Measurements from ENCODE around the gene SLC25A24.
"Not testable (repeated sequence)": the region's sequence is repeated elsewhere in the genome, so short reads cannot be mapped to it uniquely, and the experiment has no call there.

The SLC25A24 gene

GRCh38 chr1:108179018-108179417 lies 21.1 kb downstream of the SLC25A24 start:
- no peaks in the 10 kb centered on the region for H3K27me3 ChIP-seq (ENCODE audit: insufficient read depth, low read length)
- H3K9me3 ChIP-seq (ENCODE audit: low read length): no peaks in the 10 kb centered on the region
- H3K27ac ChIP-seq (ENCODE audit: low read depth, low read length, poor library complexity, severe bottlenecking): no peak overlapping the region
- no peak overlapping the region for H2AFZ ChIP-seq (ENCODE audit: low read length)
- no peaks in the 10 kb centered on the region for H3K36me3 ChIP-seq (ENCODE audit: insufficient read depth, low read length)
- H3K9me2 ChIP-seq (ENCODE audit: low read depth, low read length): no peaks in the 10 kb centered on the region
- H3K9ac ChIP-seq (ENCODE audit: low read length): no peak overlapping the region
- TF ChIP-seq EZH2 (IDR thresholded peaks at IDR 0.05; ENCODE audit: borderline replicate concordance, low read length) (no peak), CTCF (IDR thresholded peaks at IDR 0.05; ENCODE audit: low read length) (no peak)
- H3K4me1 ChIP-seq (ENCODE audit: insufficient read depth, low read length, severe bottlenecking): no peaks in the 10 kb centered on the region
- no peaks in the 10 kb centered on the region for H3K79me2 ChIP-seq (ENCODE audit: insufficient read depth, low read length)
- H3K4me3 ChIP-seq (ENCODE audit: low read depth, low read length, poor library complexity, severe bottlenecking): no peak overlapping the region
- H3K4me2 ChIP-seq (ENCODE audit: low read length): no peak overlapping the region
- H3F3A ChIP-seq (ENCODE audit: insufficient read depth, low read length): no peaks in the 10 kb centered on the region
- no peaks in the 10 kb centered on the region for H4K20me1 ChIP-seq (ENCODE audit: insufficient read depth, low read length)

DNA sequence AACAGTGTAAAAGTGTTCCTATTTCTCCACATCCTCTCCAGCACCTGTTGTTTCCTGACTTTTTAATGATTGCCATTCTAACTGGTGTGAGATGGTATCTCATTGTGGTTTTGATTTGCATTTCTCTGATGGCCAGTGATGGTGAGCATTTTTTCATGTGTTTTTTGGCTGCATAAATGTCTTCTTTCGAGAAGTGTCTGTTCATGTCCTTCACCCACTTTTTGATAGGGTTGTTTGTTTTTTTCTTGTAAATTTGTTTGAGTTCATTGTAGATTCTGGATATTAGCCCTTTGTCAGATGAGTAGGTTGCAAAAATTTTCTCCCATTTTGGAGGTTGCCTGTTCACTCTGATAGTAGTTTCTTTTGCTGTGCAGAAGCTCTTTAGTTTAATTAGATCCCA lies 37.7 kb downstream of the SLC25A24 start:
- H3K4me3 ChIP-seq (ENCODE audit: low read depth, low read length, poor library complexity, severe bottlenecking); H3K36me3 ChIP-seq (ENCODE audit: insufficient read depth, low read length); H4K20me1 ChIP-seq (ENCODE audit: insufficient read depth, low read length); H3K9me3 ChIP-seq (ENCODE audit: low read length); H3K9ac ChIP-seq (ENCODE audit: low read length); H3K27ac ChIP-seq (ENCODE audit: low read depth, low read length, poor library complexity, severe bottlenecking); H3K4me2 ChIP-seq (ENCODE audit: low read length); H3K79me2 ChIP-seq (ENCODE audit: insufficient read depth, low read length); H3K4me1 ChIP-seq (ENCODE audit: insufficient read depth, low read length, severe bottlenecking); H3F3A ChIP-seq (ENCODE audit: insufficient read depth, low read length); H3K27me3 ChIP-seq (ENCODE audit: insufficient read depth, low read length); H2AFZ ChIP-seq (ENCODE audit: low read length); H3K9me2 ChIP-seq (ENCODE audit: low read depth, low read length): not testable (repeated sequence)

- H3K4me1 ChIP-seq (ENCODE audit: insufficient read depth, low read length, severe bottlenecking); H3K36me3 ChIP-seq (ENCODE audit: insufficient read depth, low read length); H3K27ac ChIP-seq (ENCODE audit: low read depth, low read length, poor library complexity, severe bottlenecking); H3K9ac ChIP-seq (ENCODE audit: low read length); H3K27me3 ChIP-seq (ENCODE audit: insufficient read depth, low read length); H2AFZ ChIP-seq (ENCODE audit: low read length); H3K4me2 ChIP-seq (ENCODE audit: low read length); H3K4me3 ChIP-seq (ENCODE audit: low read depth, low read length, poor library complexity, severe bottlenecking); H3K79me2 ChIP-seq (ENCODE audit: insufficient read depth, low read length); H4K20me1 ChIP-seq (ENCODE audit: insufficient read depth, low read length); H3K9me3 ChIP-seq (ENCODE audit: low read length); H3K9me2 ChIP-seq (ENCODE audit: low read depth, low read length); H3F3A ChIP-seq (ENCODE audit: insufficient read depth, low read length): not testable (repeated sequence)
Measured at GRCh38 chr1:108159951-108160350, 40.2 kb downstream of the SLC25A24 start.

GRCh38 chr1:108158893-108159453 lies 41.2 kb downstream of the SLC25A24 start:
- Histone ChIP-seq H3K9me3 (ENCODE audit: low read length) (no peaks in the 10 kb centered on the region), H3K36me3 (ENCODE audit: insufficient read depth, low read length) (no peaks in the 10 kb centered on the region), H3K27me3 (ENCODE audit: insufficient read depth, low read length) (no peaks in the 10 kb centered on the region), H3K4me1 (ENCODE audit: insufficient read depth, low read length, severe bottlenecking) (no peaks in the 10 kb centered on the region), H3F3A (ENCODE audit: insufficient read depth, low read length) (no peaks in the 10 kb centered on the region), H3K9me2 (ENCODE audit: low read depth, low read length) (no peaks in the 10 kb centered on the region), H3K9ac (ENCODE audit: low read length) (no peak overlapping the region), H3K79me2 (ENCODE audit: insufficient read depth, low read length) (no peaks in the 10 kb centered on the region), H2AFZ (ENCODE audit: low read length) (no peak overlapping the region), H4K20me1 (ENCODE audit: insufficient read depth, low read length) (no peaks in the 10 kb centered on the region), H3K4me3 (ENCODE audit: low read depth, low read length, poor library complexity, severe bottlenecking) (no peak overlapping the region), H3K27ac (ENCODE audit: low read depth, low read length, poor library complexity, severe bottlenecking) (no peak overlapping the region), H3K4me2 (ENCODE audit: low read length) (no peak overlapping the region)
- no peak for TF ChIP-seq EZH2 (IDR thresholded peaks at IDR 0.05; ENCODE audit: borderline replicate concordance, low read length)
- no peak for TF ChIP-seq CTCF (IDR thresholded peaks at IDR 0.05; ENCODE audit: low read length)

Measured in OCI-LY1 (cell line).